Stimulated activated CD4-positive, alpha-beta T cell treated with anti-CD3 and anti-CD28 coated beads, Interleukin-2, amount 100 ng/mL, for 24 hours (primary cell): ENCODE data around the gene NPIPB6.

ENCODE experiments used
- DNase-seq, 2 donors: peaks; one replicate each; pipeline ENCODE4 v3.0.0-alpha.2; 2020

Gene NPIPB6

DNA sequence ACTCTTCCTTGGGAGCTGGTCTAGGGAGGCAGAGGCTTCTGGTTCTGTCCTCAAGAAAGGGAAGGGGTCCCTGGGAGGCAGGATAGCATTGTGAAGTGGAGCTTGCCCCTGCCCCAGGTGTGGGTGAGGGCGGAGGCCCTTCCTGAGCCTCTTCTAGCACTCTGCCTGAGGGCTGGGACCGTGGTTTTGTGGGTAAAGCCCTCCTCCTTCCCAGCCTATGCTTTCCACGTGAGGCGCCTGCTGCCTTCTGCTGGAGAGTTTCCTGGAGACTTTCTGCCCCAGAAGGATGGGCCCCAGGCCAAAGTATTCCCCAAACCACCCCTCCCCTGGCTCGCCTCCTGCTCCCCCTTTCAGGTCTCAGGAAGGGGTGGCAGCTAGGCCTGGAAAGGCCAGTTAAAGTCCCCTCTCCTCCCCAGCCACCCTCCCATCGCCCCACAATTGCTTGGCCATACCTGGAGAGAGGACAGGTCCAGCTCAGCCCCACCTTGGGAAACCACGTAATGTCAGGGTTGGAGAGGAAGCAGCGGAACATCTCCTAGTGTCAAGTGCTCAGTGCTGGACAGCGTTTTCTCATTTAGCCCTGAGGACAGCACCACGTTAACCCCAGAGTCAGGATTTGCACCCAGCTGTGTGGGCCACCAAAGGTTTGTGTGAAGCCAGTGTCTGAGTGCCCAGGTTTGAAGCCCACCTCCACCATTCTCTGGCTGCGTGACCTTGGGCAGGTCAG is 65.4 kb downstream of the NPIPB6 start:
- DNase-seq = no peak

DNA sequence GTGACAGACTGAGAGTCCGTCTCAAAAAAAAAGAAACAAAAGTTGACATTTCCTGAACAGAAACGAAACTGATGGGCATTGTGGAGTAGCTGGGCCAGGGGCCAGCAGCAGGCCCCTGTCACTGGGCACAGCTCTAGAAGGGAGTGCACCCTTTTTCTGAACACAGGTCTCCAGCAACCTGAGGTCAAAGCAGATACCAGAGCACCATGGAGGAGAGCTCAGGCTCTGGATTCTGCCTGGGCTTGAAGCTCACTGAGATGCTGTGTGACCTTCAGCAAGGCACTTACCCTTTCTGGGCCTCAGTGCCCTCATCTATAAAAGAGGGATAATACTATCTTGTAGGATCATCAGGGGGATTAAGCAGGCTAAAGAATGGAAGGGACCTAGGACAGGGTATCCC is 66.0 kb downstream of the NPIPB6 start:
- no peak for DNase-seq

DNA sequence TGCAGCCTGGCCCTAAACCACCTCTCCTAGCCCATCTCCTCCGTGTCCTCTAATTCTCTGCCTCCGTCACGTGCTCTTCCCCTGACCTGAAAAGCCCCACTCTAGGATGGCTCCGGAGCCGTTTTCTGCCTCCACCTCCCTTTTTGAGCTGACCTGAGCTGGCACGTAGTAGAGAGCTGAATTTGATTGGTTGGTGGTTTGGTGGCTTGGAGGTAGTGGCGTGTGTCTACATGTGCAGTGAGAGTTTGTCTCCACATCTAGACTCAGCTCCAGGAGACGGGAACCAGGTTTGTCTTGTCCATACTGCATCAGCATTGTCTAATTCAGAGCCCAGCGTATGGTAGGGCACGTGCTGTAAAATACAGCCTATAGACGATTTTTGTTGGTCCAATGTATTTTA is 68.0 kb downstream of the NPIPB6 start:
- no peak for DNase-seq

DNA sequence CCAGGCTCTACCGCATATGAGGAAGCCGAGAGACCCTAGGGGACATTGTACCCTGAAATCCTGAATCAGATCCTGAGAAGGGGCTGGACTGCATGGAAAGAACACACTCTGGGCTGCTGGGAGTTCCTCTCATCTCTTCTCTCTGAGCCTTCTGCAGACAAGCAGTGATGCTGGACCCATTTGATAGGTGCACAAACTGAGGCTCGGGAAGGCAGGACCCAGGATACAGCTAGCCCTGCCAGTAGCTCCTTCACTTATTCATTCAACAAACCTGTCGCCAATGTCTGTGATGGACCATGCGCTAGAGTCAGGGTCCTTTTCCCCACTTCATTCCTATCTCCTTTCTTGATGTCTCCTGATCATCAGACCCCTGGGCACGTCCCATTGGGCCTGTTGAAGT is 69.1 kb downstream of the NPIPB6 start:
- DNase-seq = no peak

DNA sequence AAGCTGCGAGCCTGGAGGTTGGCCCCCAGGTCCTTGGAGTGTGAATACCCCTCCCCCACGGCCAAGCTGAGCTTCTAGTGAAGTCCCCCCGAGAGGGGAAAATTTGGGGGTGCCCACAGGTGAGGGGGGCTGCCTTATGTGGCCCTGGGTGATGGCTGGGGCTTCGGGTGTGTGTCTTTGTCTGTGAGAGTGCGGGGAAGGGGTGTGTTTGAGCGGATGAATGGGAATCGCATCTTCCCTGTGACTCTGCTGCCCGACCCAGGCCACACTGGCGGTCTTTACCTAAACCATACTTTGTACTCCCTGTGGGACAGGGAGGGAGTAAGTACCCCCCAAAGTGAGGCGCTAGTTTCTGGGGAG is 69.7 kb downstream of the NPIPB6 start:
- DNase-seq = no peak

DNA sequence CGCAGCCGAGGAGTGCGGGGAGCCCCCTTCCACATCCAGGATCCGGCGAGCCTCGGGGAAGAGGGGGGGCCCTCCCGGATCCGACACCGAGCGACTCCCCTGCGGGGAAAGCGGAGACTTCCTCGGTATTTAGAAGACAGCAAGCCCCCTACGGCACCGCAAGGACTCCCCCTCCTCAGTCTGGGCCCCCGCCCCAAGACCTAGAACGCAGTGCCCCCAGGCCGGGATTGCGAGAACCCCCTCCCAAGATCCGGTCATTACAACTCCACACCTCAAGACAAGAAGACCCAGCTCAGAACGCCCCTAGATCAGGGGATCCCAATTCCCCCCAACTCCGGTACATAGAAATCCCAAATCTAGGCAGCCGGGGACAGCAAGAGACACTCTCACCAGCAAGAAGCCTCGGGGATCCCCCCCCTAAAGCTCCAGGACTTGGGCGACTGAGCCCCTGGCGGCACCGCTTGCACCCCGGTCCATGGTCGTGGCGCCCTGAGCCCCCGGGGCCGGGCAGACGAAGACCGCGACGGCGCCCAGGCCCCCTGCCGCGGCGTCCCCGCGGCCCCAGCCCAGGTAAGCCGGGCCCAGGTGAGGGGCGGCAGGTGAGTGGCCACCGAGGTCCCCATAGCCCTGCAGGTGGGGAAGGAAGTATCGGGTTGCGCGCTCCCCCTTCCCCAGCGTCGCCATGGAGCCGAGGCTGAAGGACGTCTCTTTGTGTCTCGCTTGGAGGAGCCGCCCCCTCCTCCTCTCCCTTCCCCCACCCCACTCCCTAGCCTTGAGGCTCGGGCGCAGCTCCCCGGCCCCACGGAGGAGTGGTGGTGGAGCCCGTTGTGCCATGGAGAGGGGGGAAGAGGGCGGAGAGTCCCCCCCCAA is 70.3 kb downstream of the NPIPB6 start:
- peak in 1 of 2 donors; percentile 28 for DNase-seq
